Colonic mucosa (tissue), 4 donors: ENCODE measurements around the gene RARRES1. TPM values are rescaled to one million over a fixed set of nuclear protein-coding genes. Genes with fewer than 3 reads are reported as not detected.
A peak's percentile ranks its signal among the peaks of the same experiment; 100 is the strongest.

Experiments used
- DNase-seq: peaks from one replicate; pipeline ENCODE4 v3.0.0-alpha.2; 2020
- H3K27ac ChIP-seq: fragments of 200-600 bp; one replicate; pipeline ENCODE4 v1.8.0; 2021
- H3K27me3 ChIP-seq: fragments of 200-600 bp; one replicate; pipeline ENCODE4 v1.8.0; 2021
- H3K36me3 ChIP-seq: fragments of 200-600 bp; one replicate; pipeline ENCODE4 v1.8.0; 2021
- H3K4me1 ChIP-seq: fragments of 200-600 bp; one replicate; pipeline ENCODE4 v1.8.0; 2021; ENCODE audit warnings: mild to moderate bottlenecking
- H3K4me3 ChIP-seq: fragments of 200-600 bp; one replicate; pipeline ENCODE4 v1.8.0; 2021
- H3K9ac ChIP-seq, 2 donors: one replicate each; pipeline ENCODE4 v1.7.0; 2013; ENCODE audit warnings: control low read depth in 2 of 2, low read depth in 2 of 2, low read length in 2 of 2
- H3K9me3 ChIP-seq: fragments of 200-600 bp; one replicate; pipeline ENCODE4 v1.8.0; 2021
- intact Hi-C: fragments of 100-400 bp; cut with DNase I; formaldehyde crosslinking; loops from one replicate; pipeline ENCODE4 v1.14.1; 2022
- total RNA-seq, 2 donors: library from RNA; stranded (reverse); fragmentation: NEBNext Ultra II Directional in 1 of 2; extraction: Animal tissue kit (Norgen Biotek cat#: 25700) in 1 of 2; gene quantifications; one replicate each; pipeline ENCODE4 v1.2.1, GENCODE V29; 2021
- TF ChIP-seq, protein P1 (sequence below): fragments of 200-600 bp; IDR thresholded peaks from one replicate; pipeline ENCODE4 v1.8.0; 2022; ENCODE audit warnings: antibody characterized with exemption, mild to moderate bottlenecking
- donor health status: healthy.
- donor health status: DM: no; HTN: no; CAD: no.
- donor health status: DM: no; HTN: no; CAD: no.

Gene RARRES1
- total RNA-seq, 2 donors from 2014 or later = 30.6 to 79.5 TPM

DNA sequence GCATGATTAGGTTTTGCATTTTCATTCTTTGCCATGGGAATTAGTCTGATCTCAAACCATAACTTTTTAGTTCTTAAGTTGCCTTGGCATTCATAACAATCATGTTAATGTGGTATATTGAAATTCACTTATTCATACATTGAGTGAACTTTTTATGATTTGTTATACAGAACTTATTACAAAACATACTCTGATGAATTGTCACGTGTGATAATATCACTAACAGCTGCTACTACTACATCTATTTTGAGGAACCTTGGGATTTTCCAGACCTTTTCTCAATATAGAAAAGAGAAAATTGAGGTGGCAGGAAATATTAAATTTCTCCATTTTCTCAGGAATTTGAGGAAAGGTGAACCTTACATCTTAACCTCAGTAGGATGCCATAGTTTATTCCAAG lies 69.0 kb downstream of the RARRES1 start:
- Histone ChIP-seq H3K27ac (no peak overlapping the region), H3K9me3 (no peaks in the 10 kb centered on the region), H3K27me3 (no peaks in the 10 kb centered on the region), H3K4me1 (no peaks in the 10 kb centered on the region), H3K9ac (no peak overlapping the region), H3K4me3 (no peak overlapping the region), H3K36me3 (no peaks in the 10 kb centered on the region)
- TF ChIP-seq, protein P1, sequence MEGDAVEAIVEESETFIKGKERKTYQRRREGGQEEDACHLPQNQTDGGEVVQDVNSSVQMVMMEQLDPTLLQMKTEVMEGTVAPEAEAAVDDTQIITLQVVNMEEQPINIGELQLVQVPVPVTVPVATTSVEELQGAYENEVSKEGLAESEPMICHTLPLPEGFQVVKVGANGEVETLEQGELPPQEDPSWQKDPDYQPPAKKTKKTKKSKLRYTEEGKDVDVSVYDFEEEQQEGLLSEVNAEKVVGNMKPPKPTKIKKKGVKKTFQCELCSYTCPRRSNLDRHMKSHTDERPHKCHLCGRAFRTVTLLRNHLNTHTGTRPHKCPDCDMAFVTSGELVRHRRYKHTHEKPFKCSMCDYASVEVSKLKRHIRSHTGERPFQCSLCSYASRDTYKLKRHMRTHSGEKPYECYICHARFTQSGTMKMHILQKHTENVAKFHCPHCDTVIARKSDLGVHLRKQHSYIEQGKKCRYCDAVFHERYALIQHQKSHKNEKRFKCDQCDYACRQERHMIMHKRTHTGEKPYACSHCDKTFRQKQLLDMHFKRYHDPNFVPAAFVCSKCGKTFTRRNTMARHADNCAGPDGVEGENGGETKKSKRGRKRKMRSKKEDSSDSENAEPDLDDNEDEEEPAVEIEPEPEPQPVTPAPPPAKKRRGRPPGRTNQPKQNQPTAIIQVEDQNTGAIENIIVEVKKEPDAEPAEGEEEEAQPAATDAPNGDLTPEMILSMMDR = no peak
- DNase-seq = no peak
- intact Hi-C loops = loop anchor here (5.0 kb wide), 1 partner anchor 129 kb away; no protein-coding TSS in a partner anchor

DNA sequence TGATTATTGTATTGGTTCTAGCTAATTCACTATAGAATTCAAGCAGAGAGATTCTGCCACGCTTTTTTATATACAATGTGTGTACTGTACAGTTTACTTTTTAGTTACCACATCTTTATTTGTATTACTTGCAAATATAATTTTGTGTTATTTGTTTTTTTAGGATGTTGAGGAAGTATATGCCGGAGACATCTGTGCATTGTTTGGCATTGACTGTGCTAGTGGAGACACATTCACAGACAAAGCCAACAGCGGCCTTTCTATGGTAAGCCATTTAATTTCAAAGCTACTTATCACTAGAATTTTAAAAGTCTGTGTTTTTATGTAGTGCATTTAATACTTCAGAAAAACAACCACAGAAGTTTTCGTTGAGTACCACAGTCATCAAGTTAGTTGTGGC lies 71.5 kb downstream of the RARRES1 start:
- Histone ChIP-seq H3K4me3 (no peak overlapping the region), H3K36me3 (no peaks in the 10 kb centered on the region), H3K9ac (no peak overlapping the region), H3K27ac (no peak overlapping the region), H3K4me1 (no peaks in the 10 kb centered on the region), H3K9me3 (no peaks in the 10 kb centered on the region), H3K27me3 (no peaks in the 10 kb centered on the region)
- TF ChIP-seq, protein P1 = no peak
- intact Hi-C loops = loop anchor here (5.0 kb wide), 1 partner anchor 132 kb away; no protein-coding TSS in a partner anchor
- DNase-seq = no peak

DNA sequence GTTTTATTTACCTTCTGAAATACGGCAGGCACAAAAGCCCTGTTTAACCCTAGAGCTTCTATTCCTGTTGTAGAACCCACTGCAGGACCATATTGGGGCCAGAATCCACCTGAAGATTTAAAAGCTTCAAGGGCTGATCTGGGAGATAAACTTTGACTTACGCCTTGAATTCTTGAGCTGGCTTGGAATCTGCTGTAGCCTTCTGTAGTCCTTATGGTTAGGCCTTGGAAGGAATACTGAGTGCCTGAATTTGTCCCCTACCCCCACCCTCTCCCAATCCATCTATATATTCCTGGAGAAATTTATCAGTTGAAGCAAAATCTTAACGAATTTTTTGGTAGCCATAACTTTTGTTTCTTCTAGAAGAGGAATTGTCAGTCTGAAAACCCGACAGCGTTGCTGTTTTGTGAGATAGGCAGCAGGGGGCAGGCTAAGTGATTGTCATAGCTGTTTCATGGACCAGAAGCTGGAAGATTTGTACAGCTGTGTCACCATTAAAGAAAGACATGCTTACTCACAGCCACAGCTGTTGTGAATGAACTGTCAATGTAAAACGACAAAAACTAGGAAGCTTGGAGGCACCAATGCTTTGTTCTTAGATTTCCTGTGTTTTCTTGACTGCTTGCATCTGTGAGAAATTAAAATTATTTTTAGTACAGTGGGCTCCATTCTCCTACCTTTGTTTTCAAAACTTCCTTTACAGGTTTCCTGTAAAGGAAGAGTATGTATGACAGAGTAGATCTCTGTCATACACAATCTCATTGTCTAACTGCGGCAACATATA lies 72.6 kb downstream of the RARRES1 start:
- TF ChIP-seq, protein P1 = peak; percentile 55
- Histone ChIP-seq H3K9ac (no peak overlapping the region), H3K27ac (no peak overlapping the region), H3K4me3 (no peak overlapping the region), H3K4me1 (no peaks in the 10 kb centered on the region), H3K27me3 (no peaks in the 10 kb centered on the region), H3K9me3 (no peaks in the 10 kb centered on the region), H3K36me3 (no peaks in the 10 kb centered on the region)
- DNase-seq = peak; percentile 67
- intact Hi-C loops = loop anchor here (5.0 kb wide), 1 partner anchor 133 kb away; no protein-coding TSS in a partner anchor

DNA sequence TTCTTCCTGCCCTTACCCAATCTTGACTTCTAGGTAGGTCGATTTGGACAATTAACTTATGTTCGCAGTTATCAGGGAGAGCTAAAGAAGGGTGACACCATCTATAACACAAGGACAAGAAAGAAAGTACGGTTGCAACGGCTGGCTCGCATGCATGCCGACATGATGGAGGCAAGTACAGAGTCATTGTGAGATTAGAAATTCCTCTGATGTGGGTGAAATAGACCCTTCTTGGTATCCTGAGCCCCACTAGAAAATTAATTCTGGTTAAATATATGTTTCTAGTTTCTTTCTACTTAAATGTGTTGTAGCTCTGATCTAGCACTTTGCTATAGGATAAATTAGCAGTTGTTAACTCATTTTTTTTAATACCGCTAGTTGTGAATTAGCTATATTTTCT lies 73.4 kb downstream of the RARRES1 start:
- TF ChIP-seq, protein P1 = no peak
- Histone ChIP-seq H3K27ac (no peak overlapping the region), H3K4me1 (no peaks in the 10 kb centered on the region), H3K4me3 (no peak overlapping the region), H3K9me3 (no peaks in the 10 kb centered on the region), H3K36me3 (no peaks in the 10 kb centered on the region), H3K27me3 (no peaks in the 10 kb centered on the region), H3K9ac (no peak overlapping the region)
- DNase-seq = no peak
- intact Hi-C loops = no loop called here

DNA sequence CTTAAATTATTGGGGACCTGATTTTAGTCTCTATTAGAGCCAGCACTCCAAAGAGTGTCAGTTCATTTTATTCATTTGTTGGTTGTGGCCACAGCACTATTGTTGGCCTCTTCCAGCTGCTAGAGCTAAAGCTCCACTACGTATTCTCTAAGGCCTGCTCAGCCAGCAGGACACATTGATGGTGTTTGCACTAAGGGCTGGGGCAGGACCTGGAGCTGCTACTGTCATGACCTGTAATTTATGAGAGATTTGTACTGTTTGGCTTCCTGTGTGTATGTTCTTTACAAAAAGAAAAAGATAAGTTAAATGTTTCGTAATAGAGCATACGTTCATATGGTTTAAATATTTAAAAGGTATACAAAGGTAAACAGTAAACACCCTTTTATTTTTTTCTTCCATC lies 79.8 kb downstream of the RARRES1 start:
- Histone ChIP-seq H3K9ac (no peak overlapping the region), H3K9me3 (no peaks in the 10 kb centered on the region), H3K4me1 (no peaks in the 10 kb centered on the region), H3K36me3 (no peaks in the 10 kb centered on the region), H3K27me3 (no peaks in the 10 kb centered on the region), H3K4me3 (no peak overlapping the region), H3K27ac (no peak overlapping the region)
- no peak for DNase-seq
- TF ChIP-seq, protein P1 = no peak
- intact Hi-C loops = no loop called here
